Endothelial cell of umbilical vein (primary cell): ENCODE measurements around the gene COL18A1. TPM values are rescaled to one million over a fixed set of nuclear protein-coding genes. Genes with fewer than 3 reads are reported as not detected.

Experiments used
- BruUV-seq: library from RNA; stranded (reverse); fragments of 400-500 nt; replicated peaks from 2 replicates; lab custom pipeline; 2021; lab: Mats Ljungman, UMichigan
- CTCF ChIA-PET: fragments of 300-600, 350-600 bp; sonication (Branson Sonifier 250); formaldehyde crosslinking; loops from one replicate; lab custom pipeline; 2021; ENCODE audit warnings: antibody characterized with exemption, inconsistent platforms; lab: Charles Lee
- POLR2A ChIA-PET: fragments of 300-600, 350-600 bp; sonication (Branson Sonifier 250); formaldehyde crosslinking; loops from one replicate; lab custom pipeline; 2021; ENCODE audit warnings: antibody characterized with exemption, inconsistent platforms; lab: Charles Lee
- DNase-seq: peaks from one replicate; pipeline ENCODE4 v3.0.0-alpha.2; 2011; ENCODE audit warnings: low read depth, low spot score
- FAIRE-seq: peaks from 2 replicates; lab custom pipeline; 2011; peaks lifted over from hg19 to GRCh38; lab: Jason Lieb, UNC
- H2AFZ ChIP-seq: 2 replicates; pipeline ENCODE4 v1.6.0; 2012; ENCODE audit warnings: low read depth, low read length, control low read depth, inconsistent platforms
- H3K27ac ChIP-seq: 2 replicates; pipeline ENCODE4 v1.5.1; 2011; ENCODE audit warnings: low read depth, mild to moderate bottlenecking, control low read depth, low read length, moderate library complexity; ENCODE audit not compliant: insufficient read depth
- H3K27me3 ChIP-seq, 2 experiments: 2 replicates each; pipeline versions ENCODE4 v1.6.0 to v1.6.1; 2011; ENCODE audit warnings: low read length in 2 of 2, mixed read lengths in 1 of 2; ENCODE audit not compliant: control insufficient read depth in 2 of 2, insufficient read depth in 2 of 2
- H3K36me3 ChIP-seq, 2 experiments: 2 replicates in 1 of 2; 3 replicates in 1 of 2; pipeline ENCODE4 v1.5.1; 2011; ENCODE audit warnings: low read length in 2 of 2, mild to moderate bottlenecking in 1 of 2, moderate library complexity in 1 of 2; ENCODE audit not compliant: control insufficient read depth in 2 of 2, insufficient read depth in 2 of 2; ENCODE audit errors: extremely low read depth in 1 of 2
- H3K4me1 ChIP-seq: 3 replicates; pipeline ENCODE4 v1.5.1; 2011; ENCODE audit warnings: mild to moderate bottlenecking, low read length; ENCODE audit not compliant: control insufficient read depth, insufficient read depth; ENCODE audit errors: extremely low read depth
- H3K4me2 ChIP-seq: 2 replicates; pipeline ENCODE4 v1.6.1; 2011; ENCODE audit warnings: low read length, control low read depth, mixed read lengths; ENCODE audit not compliant: insufficient read depth
- H3K4me3 ChIP-seq, 3 experiments: fragments of 200-600 bp in 1 of 3; sonication (generic), shearing (Covaris generic) in 1 of 3; replicated peaks in 1 of 3; 2 replicates each; pipeline ENCODE4 v1.5.1; 2011 to 2016; ENCODE audit warnings: control low read depth in 3 of 3, low read length in 3 of 3, mild to moderate bottlenecking in 2 of 3, inconsistent platforms in 1 of 3, low read depth in 1 of 3, moderate library complexity in 1 of 3; ENCODE audit not compliant: insufficient read depth in 1 of 3
- H3K79me2 ChIP-seq: 2 replicates; pipeline ENCODE4 v1.6.0; 2012; ENCODE audit warnings: low read length, inconsistent platforms; ENCODE audit not compliant: control insufficient read depth, insufficient read depth
- H3K9ac ChIP-seq: replicated peaks from 2 replicates; pipeline ENCODE3; 2011; ENCODE audit warnings: low read length, control low read depth; ENCODE audit not compliant: insufficient read depth; ENCODE audit errors: extremely low read depth
- H3K9me1 ChIP-seq: replicated peaks from 3 replicates; pipeline ENCODE4 v1.6.0; 2011; ENCODE audit warnings: mild to moderate bottlenecking, low read length; ENCODE audit not compliant: control insufficient read depth, insufficient read depth; ENCODE audit errors: extremely low read depth
- H3K9me3 ChIP-seq: replicated peaks from 2 replicates; pipeline ENCODE4 v1.5.1; 2012; ENCODE audit warnings: low read length, inconsistent platforms; ENCODE audit not compliant: control insufficient read depth, insufficient read depth
- H4K20me1 ChIP-seq: replicated peaks from 2 replicates; pipeline ENCODE3; 2011; ENCODE audit warnings: mild to moderate bottlenecking, low read length; ENCODE audit not compliant: control insufficient read depth, insufficient read depth; ENCODE audit errors: extremely low read depth
- EZH2 ChIP-seq: IDR thresholded peaks from 2 replicates; pipeline ENCODE4 v1.6.1; 2012; ENCODE audit warnings: borderline replicate concordance, low read depth, mild to moderate bottlenecking, moderate library complexity, low read length, inconsistent platforms; ENCODE audit not compliant: severe bottlenecking
- FOS ChIP-seq: IDR thresholded peaks from 2 replicates; pipeline ENCODE4 v1.6.1; 2011; ENCODE audit warnings: mild to moderate bottlenecking, low read length, moderate library complexity, borderline replicate concordance; ENCODE audit not compliant: insufficient read depth
- GATA2 ChIP-seq: IDR thresholded peaks from 2 replicates; pipeline ENCODE4 v1.7.0; 2011; ENCODE audit warnings: low read depth, mild to moderate bottlenecking, moderate library complexity, mixed read lengths, low read length; ENCODE audit not compliant: insufficient read length, insufficient read depth
- JUN ChIP-seq: IDR thresholded peaks from 2 replicates; pipeline ENCODE4 v1.6.1; 2011; ENCODE audit warnings: borderline replicate concordance, low read depth; ENCODE audit not compliant: insufficient read length, insufficient read depth
- MYC ChIP-seq: IDR thresholded peaks from one replicate; pipeline ENCODE4 v1.6.1; 2011; ENCODE audit warnings: mild to moderate bottlenecking, low read depth, low read length
- POLR2A ChIP-seq: IDR thresholded peaks from 2 replicates; pipeline ENCODE4 v1.6.1; 2012; ENCODE audit warnings: low read depth, mild to moderate bottlenecking, control low read depth, low read length
- POLR2AphosphoS5 ChIP-seq: IDR thresholded peaks from 2 replicates; pipeline ENCODE4 v1.6.1; 2012; ENCODE audit warnings: low read depth, mild to moderate bottlenecking, control low read depth, low read length, moderate library complexity; ENCODE audit not compliant: insufficient read depth
- dilution Hi-C: fragments of 300-500 bp; cut with MboI; formaldehyde crosslinking; loops from one replicate; pipeline ENCODE4 v1.15.0; 2019; ENCODE audit warnings: low sequenced_read_pairs; ENCODE audit not compliant: extremely low pct_ligation_motif_present
- intact Hi-C: fragments of 100-400 bp; cut with micrococcal nuclease; formaldehyde crosslinking; loops from one replicate; pipeline ENCODE4 v1.10.0; 2022
- polyA plus RNA-seq, 4 experiments: library from polyadenylated mRNA; depleted of rRNA in 3 of 4; stranded (reverse) in 3 of 4; unstranded in 1 of 4; fragments of >200 nt; gene quantifications; 2 replicates each; pipeline versions ENCODE4 v1.2.1 to v1.2.3, GENCODE V29; 2011 to 2012; ENCODE audit warnings: missing spikeins in 1 of 4
- total RNA-seq: library from RNA; stranded (reverse); gene quantifications from 2 replicates; pipeline ENCODE4 v1.2.3, GENCODE V29; 2021
- TF ChIP-seq, protein P1 (sequence below), 2 donors: IDR thresholded peaks; 1 replicate in 1 of 2; 2 replicates in 1 of 2; pipeline ENCODE4 v1.5.1; 2011; ENCODE audit warnings: low read length in 2 of 2, mild to moderate bottlenecking in 2 of 2, moderate library complexity in 2 of 2, control low read depth in 1 of 2, inconsistent platforms in 1 of 2, low read depth in 1 of 2; ENCODE audit not compliant: insufficient read depth in 1 of 2; ENCODE audit errors: extremely low read depth in 1 of 2

Gene COL18A1
- total and polyA plus RNA-seq, 2 donors (not counting 3 experiments of a cell fraction or from before 2014, with no cell fraction given) = 198 to 252 TPM

DNA sequence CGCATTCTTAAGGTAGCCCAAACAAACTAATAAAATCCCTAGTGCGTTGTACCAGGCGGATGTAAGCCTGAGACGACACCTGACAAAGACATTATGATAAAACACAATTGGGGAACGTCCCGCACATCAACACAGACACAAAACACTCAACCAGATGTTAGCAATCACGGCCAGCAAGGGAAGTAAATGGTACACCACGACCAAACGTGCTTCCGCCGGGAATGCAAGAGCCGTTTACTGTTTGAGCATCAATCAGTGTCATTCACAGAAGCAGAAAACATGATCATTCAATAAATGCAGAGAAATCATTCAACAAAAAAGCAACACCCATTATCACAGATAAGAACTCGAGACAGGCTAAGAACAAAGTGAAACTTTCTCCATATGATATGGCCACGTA, 49.4 kb upstream of the COL18A1 start:
- no peak overlapping the region for H2AFZ ChIP-seq
- CTCF ChIA-PET = no interaction called here
- H3K9me3 ChIP-seq = no peaks in the 10 kb centered on the region
- H3K36me3 ChIP-seq = no peaks in the 10 kb centered on the region
- intact Hi-C loops (no loop called here), dilution Hi-C loops (no loop called here)
- H3K4me1 ChIP-seq = peaks cover 5% of the 10 kb centered on the region
- no peak overlapping the region for H3K4me2 ChIP-seq
- no peak for DNase-seq
- POLR2A ChIA-PET = no interaction called here
- TF ChIP-seq POLR2A (no peak), POLR2AphosphoS5 (no peak), EZH2 (no peak), JUN (no peak), GATA2 (no peak), MYC (no peak), FOS (no peak)
- TF ChIP-seq, protein P1, sequence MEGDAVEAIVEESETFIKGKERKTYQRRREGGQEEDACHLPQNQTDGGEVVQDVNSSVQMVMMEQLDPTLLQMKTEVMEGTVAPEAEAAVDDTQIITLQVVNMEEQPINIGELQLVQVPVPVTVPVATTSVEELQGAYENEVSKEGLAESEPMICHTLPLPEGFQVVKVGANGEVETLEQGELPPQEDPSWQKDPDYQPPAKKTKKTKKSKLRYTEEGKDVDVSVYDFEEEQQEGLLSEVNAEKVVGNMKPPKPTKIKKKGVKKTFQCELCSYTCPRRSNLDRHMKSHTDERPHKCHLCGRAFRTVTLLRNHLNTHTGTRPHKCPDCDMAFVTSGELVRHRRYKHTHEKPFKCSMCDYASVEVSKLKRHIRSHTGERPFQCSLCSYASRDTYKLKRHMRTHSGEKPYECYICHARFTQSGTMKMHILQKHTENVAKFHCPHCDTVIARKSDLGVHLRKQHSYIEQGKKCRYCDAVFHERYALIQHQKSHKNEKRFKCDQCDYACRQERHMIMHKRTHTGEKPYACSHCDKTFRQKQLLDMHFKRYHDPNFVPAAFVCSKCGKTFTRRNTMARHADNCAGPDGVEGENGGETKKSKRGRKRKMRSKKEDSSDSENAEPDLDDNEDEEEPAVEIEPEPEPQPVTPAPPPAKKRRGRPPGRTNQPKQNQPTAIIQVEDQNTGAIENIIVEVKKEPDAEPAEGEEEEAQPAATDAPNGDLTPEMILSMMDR (IDR thresholded peaks at IDR 0.05; ENCODE audit: extremely low read depth in 1 of 2, insufficient read depth in 1 of 2, low read depth in 1 of 2, low read length in 2 of 2) = no peak
- H3K9ac ChIP-seq = no peak overlapping the region
- no peak overlapping the region for H3K4me3 ChIP-seq
- H3K27ac ChIP-seq = no peak overlapping the region
- no peaks in the 10 kb centered on the region for H4K20me1 ChIP-seq
- no peaks in the 10 kb centered on the region for H3K27me3 ChIP-seq
- no peaks in the 10 kb centered on the region for H3K9me1 ChIP-seq
- no peak for FAIRE-seq
- no peaks in the 10 kb centered on the region for H3K79me2 ChIP-seq
- no TSS peak for BruUV-seq
